IPS-NIHi7 (cell line): ENCODE data around the gene RPL10A.

Experiments
- DNase-seq: peaks from one replicate; pipeline ENCODE4 v3.0.0; 2012; ENCODE audit warnings: mixed read lengths; ENCODE audit errors: extremely low spot score

The RPL10A gene

DNA sequence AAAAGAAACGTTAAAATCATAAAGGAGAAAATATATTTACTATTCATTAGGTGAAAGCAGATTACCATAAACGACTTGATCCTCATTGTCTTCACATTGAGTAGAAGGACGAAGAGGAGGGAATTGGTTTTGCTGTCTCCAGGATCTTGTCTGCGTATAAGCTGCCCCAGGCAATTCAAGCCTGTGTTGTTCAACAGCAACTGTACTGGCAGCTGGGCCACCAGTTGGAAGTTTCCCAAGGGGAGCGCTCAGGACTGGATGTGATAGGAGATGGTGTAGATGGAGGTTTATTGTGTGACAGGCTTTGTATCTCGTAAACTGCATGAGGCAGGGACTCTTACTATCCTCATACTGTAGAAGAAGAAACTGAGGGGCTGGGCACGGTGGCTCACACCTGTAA is 20.0 kb upstream of the RPL10A start:
- DNase-seq: no peak

GRCh38 chr6:35449287-35449881 is 18.8 kb upstream of the RPL10A start:
- DNase-seq: peak; percentile 86

- DNase-seq: no peak
These were observed 16.6 kb upstream of the RPL10A start for GRCh38 chr6:35451354-35452182.

- DNase-seq: peak; percentile 99
These were observed 15.8 kb upstream of the RPL10A start, which contains the start of gene FANCE for GRCh38 chr6:35452183-35453090. FANCE (plus strand) TSS chr6:35452338; CDS start chr6:35452546, 208 bp downstream.

DNA sequence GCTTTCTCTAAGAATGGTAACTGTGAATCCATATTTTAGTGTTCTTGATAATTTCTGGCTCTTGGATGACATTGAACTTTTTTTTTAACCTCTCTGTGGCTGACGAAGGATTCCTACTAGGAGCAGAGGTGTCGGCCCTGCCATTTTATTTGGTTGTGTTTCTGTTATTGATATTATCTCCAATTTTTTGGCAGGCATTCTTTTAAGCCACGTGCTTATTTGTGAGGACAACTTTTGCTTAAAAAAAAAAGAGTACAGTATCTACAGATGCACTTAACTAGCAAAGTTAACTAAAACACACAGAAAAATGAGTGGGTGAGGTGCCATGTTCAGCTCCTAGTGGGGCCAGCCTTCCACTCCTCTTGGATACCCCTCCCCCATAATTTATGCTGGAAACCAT is 15.0 kb upstream of the RPL10A start:
- no peak for DNase-seq

GRCh38 chr6:35454391-35455110 is 13.7 kb upstream of the RPL10A start:
- DNase-seq: no peak

- no peak for DNase-seq
These were observed 10.3 kb upstream of the RPL10A start for GRCh38 chr6:35457907-35458306.

DNA sequence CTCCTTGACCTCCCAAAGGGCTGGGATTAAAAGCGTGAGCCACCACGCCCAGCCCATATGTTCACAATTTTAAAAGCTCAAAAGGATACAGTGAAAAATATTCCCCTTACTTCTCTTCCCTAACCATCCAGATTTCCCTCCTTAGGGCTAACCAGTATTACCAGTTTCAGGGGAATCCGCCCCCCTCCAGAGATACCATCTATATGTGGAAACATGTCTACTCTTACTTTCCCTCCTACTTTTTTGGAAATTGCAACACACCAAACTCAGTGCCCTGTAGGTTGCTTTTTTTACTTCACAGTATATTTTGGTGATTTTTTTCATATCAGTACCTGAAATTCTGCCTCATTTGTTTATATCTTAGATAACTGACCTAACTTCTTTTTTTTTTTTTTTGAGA is 6.9 kb upstream of the RPL10A start:
- no peak for DNase-seq

GRCh38 chr6:35463292-35463691 is 4.9 kb upstream of the RPL10A start:
- DNase-seq: no peak

DNA sequence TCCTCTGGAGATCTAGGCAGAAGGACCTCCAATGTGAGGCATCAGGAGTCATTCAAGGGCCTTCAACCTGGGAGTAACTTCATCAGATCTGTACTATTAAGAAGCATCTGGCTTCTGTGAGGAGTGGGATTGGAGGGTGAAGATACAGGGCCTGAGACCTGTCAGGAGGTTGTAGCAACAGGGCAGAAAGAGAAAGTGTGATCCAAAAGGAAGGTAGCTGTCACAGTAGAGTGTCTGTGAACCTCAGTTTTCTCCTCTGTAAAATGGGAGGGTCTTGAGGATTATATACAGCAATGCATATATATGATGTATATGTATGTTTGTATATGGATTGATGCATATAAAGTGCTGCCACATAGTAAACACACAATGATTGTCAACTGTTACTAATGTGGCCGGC is 2.6 kb upstream of the RPL10A start:
- no peak for DNase-seq

DNA sequence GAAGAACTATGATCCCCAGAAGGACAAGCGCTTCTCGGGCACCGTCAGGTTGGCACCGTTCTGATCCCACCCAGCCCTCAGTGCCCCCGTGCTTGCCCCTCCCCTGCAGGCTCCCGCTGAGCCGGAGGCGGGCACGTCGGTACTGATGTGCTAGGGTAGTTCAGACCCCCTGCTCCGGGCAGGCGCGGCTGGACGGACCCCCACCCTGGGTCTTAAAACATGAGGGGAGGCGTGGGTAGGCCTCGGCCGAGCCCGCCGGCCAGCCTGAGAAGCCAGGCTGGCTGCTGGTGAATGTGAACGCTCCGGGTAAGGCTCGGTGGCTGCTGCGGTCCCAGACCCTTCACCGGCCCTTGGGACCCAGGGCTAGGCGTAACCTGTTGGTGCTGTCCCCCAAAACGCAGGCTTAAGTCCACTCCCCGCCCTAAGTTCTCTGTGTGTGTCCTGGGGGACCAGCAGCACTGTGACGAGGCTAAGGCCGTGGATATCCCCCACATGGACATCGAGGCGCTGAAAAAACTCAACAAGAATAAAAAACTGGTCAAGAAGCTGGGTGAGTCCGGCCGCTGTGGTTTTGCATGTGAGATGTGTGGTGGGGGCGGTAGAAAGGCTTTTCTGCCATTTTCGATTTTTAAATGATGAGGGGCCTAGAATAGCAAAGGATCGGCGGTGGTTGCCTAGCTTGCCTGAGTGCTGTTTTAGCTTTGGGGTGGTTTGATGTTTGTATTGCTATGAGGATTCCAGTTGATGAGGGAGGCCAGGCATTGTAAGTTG is 964 bp downstream of the RPL10A start:
- no peak for DNase-seq

GRCh38 chr6:35469751-35470662 is 1.8 kb downstream of the RPL10A start:
- no peak for DNase-seq

- no peak for DNase-seq
These were observed 2.5 kb downstream of the RPL10A start for GRCh38 chr6:35470663-35471120.

DNA sequence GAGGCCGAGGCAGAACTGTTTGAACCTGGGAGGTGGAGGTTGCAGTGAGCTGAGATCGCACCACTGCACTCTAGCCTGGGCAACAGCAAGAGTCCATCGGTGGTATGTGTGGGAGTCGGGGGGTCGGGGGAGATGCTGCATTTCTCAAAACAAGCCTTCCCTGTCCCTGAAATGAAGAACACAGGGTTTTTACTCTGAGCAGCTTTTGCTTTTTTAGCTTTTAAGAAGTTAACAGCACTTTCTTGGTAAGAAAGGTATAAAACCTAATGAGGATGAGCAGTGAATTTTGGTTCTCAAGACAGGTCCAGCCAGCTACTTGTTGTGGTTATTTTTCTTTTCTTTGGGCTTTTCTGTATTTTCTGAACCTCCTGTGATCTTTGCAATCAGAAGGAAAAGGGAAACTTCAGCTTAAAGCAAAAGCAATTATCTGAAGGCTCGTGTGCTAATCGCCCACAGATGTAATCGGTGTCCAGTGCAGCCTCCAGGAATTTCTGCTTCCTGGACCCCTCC is 3.7 kb downstream of the RPL10A start:
- no peak for DNase-seq

GRCh38 chr6:35473075-35473849 is 5.1 kb downstream of the RPL10A start:
- DNase-seq: peak; percentile 35

GRCh38 chr6:35473850-35474130 is 5.6 kb downstream of the RPL10A start:
- no peak for DNase-seq

DNA sequence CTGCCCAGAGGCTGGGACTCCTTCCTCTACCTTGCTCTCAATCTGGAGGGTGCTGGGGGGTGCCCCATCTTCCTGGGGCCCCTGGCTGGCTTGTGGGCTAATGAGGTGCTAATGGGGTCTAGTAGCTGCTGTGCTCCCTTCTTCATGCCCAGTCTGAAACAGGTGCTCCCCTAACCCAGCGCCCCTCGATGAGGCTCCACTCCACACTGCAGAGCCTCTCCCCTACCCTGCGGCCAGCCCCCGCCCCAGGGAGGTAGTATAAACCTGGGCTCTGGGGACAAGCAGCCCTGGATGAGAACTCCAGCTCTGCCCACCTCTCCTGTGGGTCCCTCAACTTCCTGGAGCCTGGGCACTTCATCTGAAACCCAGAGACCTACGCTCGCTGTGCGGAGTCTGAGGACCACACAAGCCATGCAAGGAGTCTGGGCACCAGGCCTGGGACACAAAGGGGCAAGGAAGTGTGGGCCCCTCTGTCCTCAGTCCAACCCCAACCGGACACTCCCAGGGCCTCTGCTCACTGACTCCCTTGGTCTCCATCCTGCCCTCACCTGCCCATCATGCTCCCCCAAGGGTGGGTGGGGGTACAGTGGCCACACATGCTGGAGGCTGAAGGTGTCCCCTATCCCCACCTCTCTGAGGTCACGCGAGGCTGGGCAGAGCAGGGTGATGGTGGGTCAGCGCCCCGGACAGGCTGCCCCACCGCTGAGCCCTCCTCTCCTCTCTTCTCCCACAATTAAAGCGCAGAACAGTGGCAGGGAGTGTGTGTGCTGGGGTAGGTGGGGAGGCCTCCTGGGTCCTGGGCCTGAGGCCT is 6.1 kb downstream of the RPL10A start:
- no peak for DNase-seq

DNA sequence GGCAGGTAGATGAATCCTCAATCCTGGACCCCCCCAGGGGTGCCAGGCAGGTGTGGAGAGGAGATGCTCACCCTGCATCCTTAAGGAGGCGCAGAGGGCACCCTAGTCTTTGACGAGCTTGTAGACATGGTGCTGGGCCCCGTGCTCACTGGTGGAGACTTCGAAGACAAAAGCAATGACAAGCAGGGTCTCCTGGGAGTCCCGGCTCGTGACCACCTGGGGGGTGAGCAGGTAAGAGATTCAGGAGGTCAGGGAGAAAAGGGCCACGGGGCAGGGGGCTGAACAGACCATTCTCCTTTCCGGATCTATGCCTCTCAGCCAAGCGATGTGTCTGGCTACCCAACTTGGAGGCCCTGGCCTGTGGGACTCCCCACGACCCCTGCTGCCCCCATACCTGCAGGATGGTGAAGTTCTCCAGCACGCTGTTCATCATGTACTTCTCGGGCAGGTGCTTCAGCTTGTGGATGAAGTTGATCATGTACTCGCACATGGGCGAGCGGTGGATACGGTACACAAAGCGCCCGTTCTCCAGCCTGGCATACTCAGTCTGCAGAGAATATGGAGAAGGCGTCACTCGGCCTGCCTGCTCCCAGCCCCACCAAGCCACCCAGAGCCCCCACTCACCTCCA is 6.9 kb downstream of the RPL10A start:
- DNase-seq: no peak
